Tibial nerve (tissue), 4 donors: Measurements from ENCODE around the gene KRT26. TPM values are rescaled to one million over a fixed set of nuclear protein-coding genes. Genes with fewer than 3 reads are reported as not detected.

Source experiments
- DNase-seq, 2 donors: peaks; one replicate each; pipeline ENCODE4 v3.0.0-alpha.2; 2019; ENCODE audit warnings: low spot score in 2 of 2
- H3K27ac ChIP-seq, 4 donors: fragments of 200-600 bp; sonication (generic) in 3 of 4; one replicate each; pipeline ENCODE4 v1.5.1; 2017 to 2019; ENCODE audit warnings: mild to moderate bottlenecking in 1 of 4
- H3K27me3 ChIP-seq, 2 donors: fragments of 200-600 bp; sonication (generic) in 1 of 2; one replicate each; pipeline versions ENCODE4 v1.5.1 to v1.6.0; 2017 to 2019
- H3K36me3 ChIP-seq, 3 donors: fragments of 200-600 bp; sonication (generic); one replicate each; pipeline ENCODE4 v1.5.1; 2018 to 2019
- H3K4me1 ChIP-seq, 4 donors: fragments of 200-600 bp; sonication (generic) in 3 of 4; one replicate each; pipeline ENCODE4 v1.5.1; 2017 to 2019
- H3K4me3 ChIP-seq, 4 donors: fragments of 200-600 bp; sonication (generic) in 3 of 4; one replicate each; pipeline ENCODE4 v1.5.1; 2017 to 2019; ENCODE audit warnings: mild to moderate bottlenecking in 1 of 4, moderate library complexity in 1 of 4
- H3K9me3 ChIP-seq, 4 donors: fragments of 200-600 bp; sonication (generic) in 3 of 4; one replicate each; pipeline ENCODE4 v1.5.1; 2017 to 2019
- EP300 ChIP-seq, 2 donors: sonication (generic); formaldehyde crosslinking; IDR thresholded peaks; one replicate each; pipeline ENCODE4 v1.6.1; 2017; ENCODE audit warnings: antibody characterized with exemption in 2 of 2, mild to moderate bottlenecking in 1 of 2
- POLR2A ChIP-seq, 2 donors: fragments of 450-650 bp; IDR thresholded peaks; one replicate each; pipeline ENCODE4 v1.6.1; 2017; ENCODE audit warnings: antibody characterized with exemption in 2 of 2, mild to moderate bottlenecking in 2 of 2, moderate library complexity in 2 of 2
- WGBS, 2 donors: methylation state at CpG; one replicate each; pipeline ENCODE4 v1.1.5; 2018; 5-methylcytosine and 5-hydroxymethylcytosine counted together
- total RNA-seq, 4 donors: library from RNA; depleted of rRNA; stranded (reverse); fragments of >200 nt; gene quantifications; one replicate each; pipeline ENCODE4 v1.1.0, GENCODE V29; 2016
- TF ChIP-seq, protein P1 (sequence below), 5 experiments: fragments of 200-600 bp in 3 of 5; fragments of 450-650 bp in 2 of 5; sonication (generic) in 3 of 5; IDR thresholded peaks; one replicate each; pipeline ENCODE4 v1.5.1; 2016 to 2019; ENCODE audit warnings: antibody characterized with exemption in 5 of 5, mild to moderate bottlenecking in 3 of 5, moderate library complexity in 2 of 5

KRT26 gene
- total RNA-seq, 4 donors from 2014 or later: not detected

DNA sequence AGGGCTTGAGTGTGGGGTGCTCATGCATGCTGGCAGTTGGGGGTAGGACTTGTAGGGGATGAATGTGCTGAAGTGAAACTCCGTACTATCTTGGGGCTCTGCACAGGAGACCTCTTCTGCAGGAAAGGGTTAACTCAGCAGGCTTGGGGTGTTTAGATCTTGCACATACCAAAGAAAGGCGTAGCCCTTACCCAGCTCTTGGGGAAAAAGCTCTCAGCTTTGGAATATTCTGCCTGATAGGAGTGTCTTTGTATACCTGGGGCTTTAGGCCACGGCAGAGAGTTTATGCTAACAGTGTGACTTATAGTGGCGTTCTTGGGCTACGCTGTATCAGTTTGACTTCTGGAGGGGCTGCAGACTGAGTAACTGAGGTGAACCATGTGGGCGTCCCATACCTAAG, 38.0 kb downstream of the KRT26 start:
- Histone ChIP-seq H3K27me3 (no peaks in the 10 kb centered on the region), H3K27ac (no peak overlapping the region), H3K9me3 (no peaks in the 10 kb centered on the region), H3K4me3 (no peak overlapping the region), H3K4me1 (no peaks in the 10 kb centered on the region), H3K36me3 (no peaks in the 10 kb centered on the region)
- DNase-seq: no peak
- TF ChIP-seq POLR2A (IDR thresholded peaks at IDR 0.05) (no peak), EP300 (IDR thresholded peaks at IDR 0.05) (no peak)
- TF ChIP-seq, protein P1, sequence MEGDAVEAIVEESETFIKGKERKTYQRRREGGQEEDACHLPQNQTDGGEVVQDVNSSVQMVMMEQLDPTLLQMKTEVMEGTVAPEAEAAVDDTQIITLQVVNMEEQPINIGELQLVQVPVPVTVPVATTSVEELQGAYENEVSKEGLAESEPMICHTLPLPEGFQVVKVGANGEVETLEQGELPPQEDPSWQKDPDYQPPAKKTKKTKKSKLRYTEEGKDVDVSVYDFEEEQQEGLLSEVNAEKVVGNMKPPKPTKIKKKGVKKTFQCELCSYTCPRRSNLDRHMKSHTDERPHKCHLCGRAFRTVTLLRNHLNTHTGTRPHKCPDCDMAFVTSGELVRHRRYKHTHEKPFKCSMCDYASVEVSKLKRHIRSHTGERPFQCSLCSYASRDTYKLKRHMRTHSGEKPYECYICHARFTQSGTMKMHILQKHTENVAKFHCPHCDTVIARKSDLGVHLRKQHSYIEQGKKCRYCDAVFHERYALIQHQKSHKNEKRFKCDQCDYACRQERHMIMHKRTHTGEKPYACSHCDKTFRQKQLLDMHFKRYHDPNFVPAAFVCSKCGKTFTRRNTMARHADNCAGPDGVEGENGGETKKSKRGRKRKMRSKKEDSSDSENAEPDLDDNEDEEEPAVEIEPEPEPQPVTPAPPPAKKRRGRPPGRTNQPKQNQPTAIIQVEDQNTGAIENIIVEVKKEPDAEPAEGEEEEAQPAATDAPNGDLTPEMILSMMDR (IDR thresholded peaks at IDR 0.05): no peak
- WGBS, 2 donors: 81 to 83% methylated on average over 6 of the region's 6 CpGs

- H3K27ac ChIP-seq: no peak overlapping the region
- 55 to 65% methylated on average over 1 of the region's 1 CpG for WGBS, 2 donors
- H3K36me3 ChIP-seq: no peaks in the 10 kb centered on the region
- peaks cover 0 to 5% (median 0%) of the 10 kb centered on the region in 4 donors for H3K4me1 ChIP-seq
- H3K9me3 ChIP-seq: no peaks in the 10 kb centered on the region
- H3K4me3 ChIP-seq: no peak overlapping the region
- no peaks in the 10 kb centered on the region for H3K27me3 ChIP-seq
- DNase-seq: no peak
- TF ChIP-seq EP300 (IDR thresholded peaks at IDR 0.05) (no peak), POLR2A (IDR thresholded peaks at IDR 0.05) (no peak)
- TF ChIP-seq, protein P1 (IDR thresholded peaks at IDR 0.05): no peak
Observed at GRCh38 chr17:40730970-40731369, 41.0 kb downstream of the KRT26 start.

DNA sequence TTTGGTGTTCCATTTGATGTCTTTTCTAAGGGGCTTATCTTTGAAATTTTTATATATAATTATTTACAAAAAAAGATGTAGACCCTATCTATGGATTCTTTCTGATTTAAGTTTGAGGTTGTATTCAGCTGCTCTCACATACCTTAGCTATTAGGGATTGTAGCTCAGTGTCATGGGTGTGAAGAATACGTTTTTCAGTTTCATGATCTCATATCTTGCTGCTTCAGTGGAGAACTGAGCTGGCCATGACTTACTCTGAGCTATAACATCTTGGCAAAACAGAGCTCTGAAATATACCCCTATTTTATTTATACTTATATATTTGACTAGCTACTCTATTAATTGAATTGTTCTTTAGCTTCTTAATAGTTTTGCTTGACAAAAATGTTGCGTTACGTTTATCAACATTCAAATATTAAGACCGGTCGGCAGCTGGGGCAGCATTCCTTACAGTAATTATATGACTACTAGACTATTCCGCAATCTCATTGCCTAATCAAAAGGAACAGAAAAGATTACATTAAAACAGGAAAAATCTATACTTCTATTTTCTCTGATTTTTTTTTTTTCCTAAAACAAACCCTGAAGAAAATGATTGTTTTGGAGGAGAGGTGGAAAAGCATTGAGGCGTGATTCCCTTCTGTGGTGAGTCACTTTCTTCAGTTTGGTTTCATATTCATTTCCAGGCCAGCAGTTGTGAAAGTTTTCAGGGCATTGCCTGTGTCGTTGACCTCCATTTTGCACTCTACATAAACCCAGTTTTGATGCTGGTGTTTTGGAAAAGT, 44.4 kb downstream of the KRT26 start:
- H3K36me3 ChIP-seq: no peaks in the 10 kb centered on the region
- no peaks in the 10 kb centered on the region for H3K27me3 ChIP-seq
- H3K4me1 ChIP-seq: peaks cover 0 to 11% (median 0%) of the 10 kb centered on the region in 4 donors
- H3K27ac ChIP-seq: peak overlapping the region in 2 of 4 donors; percentile 33 to 69
- 54 to 58% methylated on average over 8 of the region's 8 CpGs for WGBS, 2 donors
- TF ChIP-seq EP300 (IDR thresholded peaks at IDR 0.05) (peak in 1 of 2 donors; percentile 71), POLR2A (IDR thresholded peaks at IDR 0.05) (no peak)
- TF ChIP-seq, protein P1 (IDR thresholded peaks at IDR 0.05): no peak
- H3K4me3 ChIP-seq: no peak overlapping the region
- peak in 1 of 2 donors; percentile 47 for DNase-seq
- H3K9me3 ChIP-seq: no peaks in the 10 kb centered on the region

GRCh38 chr17:40726919-40727318, 45.1 kb downstream of the KRT26 start:
- no peak overlapping the region for H3K4me3 ChIP-seq
- TF ChIP-seq, protein P1 (IDR thresholded peaks at IDR 0.05): peak in 1 of 5 experiments; percentile 22
- TF ChIP-seq EP300 (IDR thresholded peaks at IDR 0.05): no peak
- no peak for DNase-seq
- H3K27ac ChIP-seq: no peak overlapping the region
- H3K36me3 ChIP-seq: no peaks in the 10 kb centered on the region
- H3K9me3 ChIP-seq: no peaks in the 10 kb centered on the region
- no peaks in the 10 kb centered on the region for H3K27me3 ChIP-seq
- 73 to 78% methylated on average over 2 of the region's 2 CpGs for WGBS, 2 donors
- peaks cover 0 to 18% (median 0%) of the 10 kb centered on the region in 4 donors for H3K4me1 ChIP-seq

DNA sequence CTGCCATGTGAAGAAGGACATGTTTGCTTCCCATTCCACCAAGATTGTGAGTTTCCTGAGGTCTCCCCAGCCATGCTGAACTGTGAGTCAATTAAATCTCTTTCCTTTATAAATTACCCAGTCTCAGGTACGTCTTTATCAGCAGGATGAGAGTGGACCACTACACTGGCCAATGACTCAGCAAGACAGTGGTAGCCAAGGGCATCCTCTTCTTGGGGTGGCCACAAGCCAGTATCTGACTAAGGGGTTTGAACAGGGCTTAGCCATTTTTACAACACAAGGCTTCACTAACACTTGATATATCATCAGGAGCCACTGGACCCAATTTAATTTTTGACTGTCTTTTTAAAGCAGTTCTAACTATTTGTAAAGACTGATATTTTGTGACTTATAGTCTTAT, 47.3 kb downstream of the KRT26 start:
- 80 to 82% methylated on average over 1 of the region's 1 CpG for WGBS, 2 donors
- Histone ChIP-seq H3K4me3 (no peak overlapping the region), H3K4me1 (peaks cover 0 to 24% (median 0%) of the 10 kb centered on the region in 4 donors), H3K9me3 (no peaks in the 10 kb centered on the region), H3K36me3 (no peaks in the 10 kb centered on the region), H3K27ac (no peak overlapping the region), H3K27me3 (no peaks in the 10 kb centered on the region)
- no peak for TF ChIP-seq EP300 (IDR thresholded peaks at IDR 0.05)
- TF ChIP-seq POLR2A (IDR thresholded peaks at IDR 0.05): no peak
- TF ChIP-seq, protein P1 (IDR thresholded peaks at IDR 0.05): no peak
- no peak for DNase-seq
